Activated T-helper 1 cell treated with anti-CD3 and anti-CD28 coated beads, Interleukin-12 subunit alpha, Interleukin-12 subunit beta, Interleukin-2, Interleukin-4 antibody, amounts not matched to agents 30 ng/mL and 10 ng/mL and 1 ng/mL, durations not matched to agents 14 hours and 24 hours and 36 hours (primary cell): ENCODE data around the gene DNAAF8. TPM values are rescaled to one million over a fixed set of nuclear protein-coding genes. Genes with fewer than 3 reads are reported as not detected.
A peak's percentile ranks its signal among the peaks of the same experiment; 100 is the strongest.

Experiments used
- DNase-seq: peaks from one replicate; pipeline ENCODE4 v3.0.0; 2021; ENCODE audit warnings: low spot score
- H3K27ac Mint-ChIP-seq: one replicate; pipeline ENCODE4 v1.8.0; 2021; ENCODE audit warnings: mild to moderate bottlenecking, mixed read lengths
- H3K27me3 Mint-ChIP-seq: one replicate; pipeline ENCODE4 v1.8.0; 2022; ENCODE audit warnings: mild to moderate bottlenecking, moderate library complexity, mixed read lengths; ENCODE audit not compliant: insufficient read depth
- H3K36me3 Mint-ChIP-seq: one replicate; pipeline ENCODE4 v1.8.0; 2021; ENCODE audit warnings: low read depth, mixed read lengths
- H3K4me1 Mint-ChIP-seq: one replicate; pipeline ENCODE4 v1.8.0; 2021; ENCODE audit warnings: low read depth, mixed read lengths
- H3K4me3 Mint-ChIP-seq: one replicate; pipeline ENCODE4 v1.8.0; 2021; ENCODE audit warnings: mild to moderate bottlenecking, moderate library complexity, mixed read lengths
- H3K9me3 Mint-ChIP-seq: one replicate; pipeline ENCODE4 v1.8.0; 2021; ENCODE audit warnings: mixed read lengths
- intact Hi-C: fragments of 100-400 bp; cut with micrococcal nuclease; formaldehyde crosslinking; loops from one replicate; pipeline ENCODE4 v1.15.1; 2024
- total RNA-seq: library from RNA; stranded (reverse); gene quantifications from 2 replicates; pipeline ENCODE4 v1.2.3, GENCODE V29; 2022

Gene DNAAF8
- total RNA-seq, 1 donor from 2014 or later: not detected

GRCh38 chr16:4691666-4692412 is 42.5 kb upstream of the DNAAF8 start:
- Mint-ChIP-seq H3K27me3 (no peaks in the 10 kb centered on the region), H3K4me3 (peak overlapping the region; percentile 56), H3K27ac (no peak overlapping the region), H3K9me3 (no peaks in the 10 kb centered on the region), H3K36me3 (peaks cover 8% of the 10 kb centered on the region), H3K4me1 (no peaks in the 10 kb centered on the region)
- no peak for DNase-seq
- intact Hi-C loops: loop anchor here (2.0 to 5.0 kb wide), 7 partner anchors 43 to 420 kb away; partner anchors contain the start of genes ANKS3, DNAAF8, EEF2KMT and GLYR1

GRCh38 chr16:4692460-4693295 is 41.7 kb upstream of the DNAAF8 start:
- no peaks in the 10 kb centered on the region for H3K4me1 Mint-ChIP-seq
- peak overlapping the region; percentile 86 for H3K4me3 Mint-ChIP-seq
- H3K9me3 Mint-ChIP-seq: no peaks in the 10 kb centered on the region
- peaks cover 8% of the 10 kb centered on the region for H3K36me3 Mint-ChIP-seq
- intact Hi-C loops: loop anchor here (2.0 to 5.0 kb wide), 7 partner anchors 42 to 420 kb away; partner anchors contain the start of genes ANKS3, DNAAF8, EEF2KMT and GLYR1
- no peak overlapping the region for H3K27ac Mint-ChIP-seq
- no peaks in the 10 kb centered on the region for H3K27me3 Mint-ChIP-seq
- no peak for DNase-seq

GRCh38 chr16:4693296-4693955 is 40.9 kb upstream of the DNAAF8 start, which contains the start of gene NUDT16L1:
Gene NUDT16L1, plus strand, starts transcription at chr16:4693562. Its CDS starts 165 bp downstream, at chr16:4693727.
- Mint-ChIP-seq H3K27me3 (no peaks in the 10 kb centered on the region), H3K9me3 (no peaks in the 10 kb centered on the region), H3K4me1 (no peaks in the 10 kb centered on the region), H3K36me3 (peaks cover 8% of the 10 kb centered on the region), H3K27ac (peak within 1 kb of the TSS; percentile 84), H3K4me3 (peak within 1 kb of the TSS; percentile 86)
- intact Hi-C loops: loop anchor here (2.0 to 5.0 kb wide), 7 partner anchors 41 to 421 kb away; partner anchors contain the start of genes ANKS3, DNAAF8, EEF2KMT and GLYR1
- DNase-seq: peak; percentile 98

- no peaks in the 10 kb centered on the region for H3K27me3 Mint-ChIP-seq
- intact Hi-C loops: loop anchor here (2.0 to 5.0 kb wide), 7 partner anchors 41 to 422 kb away; partner anchors contain the start of genes ANKS3, DNAAF8, EEF2KMT and GLYR1
- H3K4me3 Mint-ChIP-seq: peak overlapping the region; percentile 81
- H3K4me1 Mint-ChIP-seq: no peaks in the 10 kb centered on the region
- H3K27ac Mint-ChIP-seq: peak overlapping the region; percentile 65
- H3K36me3 Mint-ChIP-seq: peaks cover 8% of the 10 kb centered on the region
- no peaks in the 10 kb centered on the region for H3K9me3 Mint-ChIP-seq
- DNase-seq: peak; percentile 45
Measured at GRCh38 chr16:4693956-4694641, 40.2 kb upstream of the DNAAF8 start.

GRCh38 chr16:4694642-4695451 is 39.5 kb upstream of the DNAAF8 start:
- H3K27ac Mint-ChIP-seq: peak overlapping the region; percentile 65
- no peaks in the 10 kb centered on the region for H3K27me3 Mint-ChIP-seq
- peaks cover 13% of the 10 kb centered on the region for H3K36me3 Mint-ChIP-seq
- no peaks in the 10 kb centered on the region for H3K4me1 Mint-ChIP-seq
- no peak for DNase-seq
- H3K4me3 Mint-ChIP-seq: peak overlapping the region; percentile 81
- H3K9me3 Mint-ChIP-seq: no peaks in the 10 kb centered on the region
- intact Hi-C loops: loop anchor here (5.0 kb wide), 2 partner anchors 402 to 423 kb away; partner anchors contain the start of genes EEF2KMT and TFAP4

- Mint-ChIP-seq H3K4me3 (peak overlapping the region; percentile 81), H3K9me3 (no peaks in the 10 kb centered on the region), H3K27ac (no peak overlapping the region), H3K4me1 (peaks cover 5% of the 10 kb centered on the region), H3K27me3 (no peaks in the 10 kb centered on the region), H3K36me3 (peaks cover 13% of the 10 kb centered on the region)
- intact Hi-C loops: no loop called here
- DNase-seq: no peak
Measured at GRCh38 chr16:4695473-4696171, 38.7 kb upstream of the DNAAF8 start.

- no peak for DNase-seq
- no peaks in the 10 kb centered on the region for H3K27me3 Mint-ChIP-seq
- intact Hi-C loops: no loop called here
- no peaks in the 10 kb centered on the region for H3K9me3 Mint-ChIP-seq
- H3K4me1 Mint-ChIP-seq: peaks cover 6% of the 10 kb centered on the region
- peak overlapping the region; percentile 33 for H3K4me3 Mint-ChIP-seq
- peaks cover 13% of the 10 kb centered on the region for H3K36me3 Mint-ChIP-seq
- H3K27ac Mint-ChIP-seq: no peak overlapping the region
Measured at GRCh38 chr16:4696172-4696904, 38.0 kb upstream of the DNAAF8 start.

GRCh38 chr16:4696905-4697847 is 37.2 kb upstream of the DNAAF8 start:
- peaks cover 13% of the 10 kb centered on the region for H3K36me3 Mint-ChIP-seq
- H3K4me1 Mint-ChIP-seq: peaks cover 6% of the 10 kb centered on the region
- H3K27ac Mint-ChIP-seq: no peak overlapping the region
- no peak for DNase-seq
- H3K27me3 Mint-ChIP-seq: no peaks in the 10 kb centered on the region
- intact Hi-C loops: no loop called here
- no peak overlapping the region for H3K4me3 Mint-ChIP-seq
- H3K9me3 Mint-ChIP-seq: no peaks in the 10 kb centered on the region

GRCh38 chr16:4697848-4698291 is 36.5 kb upstream of the DNAAF8 start:
- intact Hi-C loops: no loop called here
- H3K9me3 Mint-ChIP-seq: no peaks in the 10 kb centered on the region
- H3K4me1 Mint-ChIP-seq: peaks cover 6% of the 10 kb centered on the region
- no peak overlapping the region for H3K4me3 Mint-ChIP-seq
- peaks cover 13% of the 10 kb centered on the region for H3K36me3 Mint-ChIP-seq
- DNase-seq: no peak
- H3K27ac Mint-ChIP-seq: no peak overlapping the region
- H3K27me3 Mint-ChIP-seq: no peaks in the 10 kb centered on the region
